GM10266 (cell line): ENCODE measurements around the gene BANP.
"Not testable (repeated sequence)": the region's sequence is repeated elsewhere in the genome, so short reads cannot be mapped to it uniquely, and the experiment has no call there.

Source experiments
- DNase-seq: peaks from one replicate; pipeline ENCODE4 v3.0.0; 2012; ENCODE audit errors: extremely low spot score
- CTCF ChIP-seq: IDR thresholded peaks from 2 replicates; pipeline ENCODE4 v1.5.1; 2012; ENCODE audit warnings: mild to moderate bottlenecking, low read depth; ENCODE audit not compliant: control insufficient read depth, insufficient read depth; ENCODE audit errors: missing control alignments

Gene BANP

GRCh38 chr16:87982581-87983041, 31.4 kb downstream of the BANP start:
- no peak for TF ChIP-seq CTCF

GRCh38 chr16:87983072-87983736, 32.0 kb downstream of the BANP start:
- DNase-seq: not testable (repeated sequence)

More at GRCh38 chr16:87982581-87983041, 31.4 kb downstream of the BANP start:
- DNase-seq: no peak

- DNase-seq: not testable (repeated sequence)
These were observed 32.5 kb downstream of the BANP start for GRCh38 chr16:87983737-87984097.

GRCh38 chr16:87984180-87984579, 32.9 kb downstream of the BANP start:
- DNase-seq: not testable (repeated sequence)

- TF ChIP-seq CTCF: no peak
- DNase-seq: no peak
These were observed 33.5 kb downstream of the BANP start for GRCh38 chr16:87984632-87985267.

- DNase-seq: not testable (repeated sequence)
These were observed 34.3 kb downstream of the BANP start for GRCh38 chr16:87985493-87985892.

- not testable (repeated sequence) for DNase-seq
These were observed 35.2 kb downstream of the BANP start for GRCh38 chr16:87986361-87986849.

GRCh38 chr16:87988596-87988995, 37.4 kb downstream of the BANP start:
- DNase-seq: not testable (repeated sequence)

GRCh38 chr16:87990254-87990653, 39.0 kb downstream of the BANP start:
- DNase-seq: not testable (repeated sequence)

GRCh38 chr16:87992142-87992541, 40.9 kb downstream of the BANP start:
- not testable (repeated sequence) for DNase-seq

- DNase-seq: no peak
- TF ChIP-seq CTCF: no peak
These were observed 42.7 kb downstream of the BANP start for GRCh38 chr16:87993901-87994300.

- no peak for TF ChIP-seq CTCF
These were observed 44.4 kb downstream of the BANP start for GRCh38 chr16:87995644-87996043.

More at GRCh38 chr16:87995644-87996043, 44.4 kb downstream of the BANP start:
- DNase-seq: no peak
